Coronary artery (tissue), 2 donors: ENCODE data around the gene ERN2.
"Not testable (repeated sequence)": the region's sequence is repeated elsewhere in the genome, so short reads cannot be mapped to it uniquely, and the experiment has no call there.

Experiments
- DNase-seq: peaks from one replicate; pipeline ENCODE4 v3.0.0-alpha.2; 2017; ENCODE audit warnings: low spot score
- H3K27ac ChIP-seq, 2 donors: fragments of 200-600 bp; sonication (generic); one replicate each; pipeline ENCODE4 v1.5.1; 2016 to 2019
- H3K4me3 ChIP-seq: fragments of 200-600 bp; sonication (generic); 2 replicates; pipeline ENCODE4 v1.5.1; 2016; ENCODE audit warnings: mild to moderate bottlenecking, moderate library complexity
- CTCF ChIP-seq: fragments of 200-600 bp; sonication (generic); IDR thresholded peaks from one replicate; pipeline ENCODE4 v1.5.1; 2019; ENCODE audit warnings: antibody characterized with exemption

The ERN2 gene

GRCh38 chr16:23712976-23713375, at the start of gene ERN2:
TSS of gene ERN2 (minus strand) at chr16:23713222. CDS start at chr16:23713187, 35 bp downstream.
- no peak for DNase-seq

GRCh38 chr16:23757937-23758619, 45.1 kb upstream of the ERN2 start:
- Histone ChIP-seq H3K27ac (no peak overlapping the region), H3K4me3 (no peak overlapping the region)
- TF ChIP-seq CTCF = no peak
- DNase-seq = no peak

More at GRCh38 chr16:23712976-23713375, at the start of gene ERN2:
- H3K27ac ChIP-seq = no peak within 1 kb of the TSS
- H3K4me3 ChIP-seq = no peak within 1 kb of the TSS
- TF ChIP-seq CTCF = no peak

- no peak for DNase-seq
- Histone ChIP-seq H3K4me3 (no peak overlapping the region), H3K27ac (no peak overlapping the region)
- TF ChIP-seq CTCF = no peak
These were observed 44.1 kb upstream of the ERN2 start for GRCh38 chr16:23757116-23757515.

GRCh38 chr16:23755484-23755809, 42.4 kb upstream of the ERN2 start:
- no peak for TF ChIP-seq CTCF
- Histone ChIP-seq H3K27ac (no peak overlapping the region), H3K4me3 (peak overlapping the region; percentile 52)
- no peak for DNase-seq

- H3K4me3 ChIP-seq = peak within 1 kb of the TSS; percentile 52
- DNase-seq = no peak
- TF ChIP-seq CTCF = no peak
- no peak within 1 kb of the TSS for H3K27ac ChIP-seq
These were observed 41.8 kb upstream of the ERN2 start, which contains the start of gene CHP2 for GRCh38 chr16:23754594-23755483. TSS of gene CHP2 (plus strand) at chr16:23755026. CDS start at chr16:23755050, 24 bp downstream.

GRCh38 chr16:23753908-23754593, 41.0 kb upstream of the ERN2 start:
- Histone ChIP-seq H3K27ac (no peak overlapping the region), H3K4me3 (peak overlapping the region; percentile 52)
- no peak for DNase-seq
- no peak for TF ChIP-seq CTCF

GRCh38 chr16:23751053-23751452, 38.0 kb upstream of the ERN2 start:
- not testable (repeated sequence) for DNase-seq, H3K27ac ChIP-seq

More at GRCh38 chr16:23751053-23751452, 38.0 kb upstream of the ERN2 start:
- H3K4me3 ChIP-seq = not testable (repeated sequence)
